ENCODE results near the gene SETD2.

DNA sequence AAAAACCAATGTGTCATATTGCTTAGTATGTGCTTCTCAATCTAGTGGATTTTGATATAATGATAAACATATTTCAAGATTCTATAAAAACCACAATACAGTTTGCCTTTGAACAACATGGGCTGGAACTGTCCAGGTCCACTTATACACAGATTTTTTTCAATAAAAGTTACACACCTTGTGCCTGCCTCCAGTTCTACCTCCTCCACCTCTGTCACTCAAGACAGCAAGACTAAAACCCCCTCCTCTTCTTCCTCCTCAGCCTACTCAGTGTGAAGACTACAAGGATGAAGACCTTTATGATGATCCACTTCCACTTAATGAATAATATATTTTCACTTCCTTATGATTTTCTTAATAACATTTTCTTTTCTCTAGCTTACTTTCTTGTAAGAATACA lies 5.7 kb downstream of the SETD2 start:
- TF ChIP-seq, protein P1, sequence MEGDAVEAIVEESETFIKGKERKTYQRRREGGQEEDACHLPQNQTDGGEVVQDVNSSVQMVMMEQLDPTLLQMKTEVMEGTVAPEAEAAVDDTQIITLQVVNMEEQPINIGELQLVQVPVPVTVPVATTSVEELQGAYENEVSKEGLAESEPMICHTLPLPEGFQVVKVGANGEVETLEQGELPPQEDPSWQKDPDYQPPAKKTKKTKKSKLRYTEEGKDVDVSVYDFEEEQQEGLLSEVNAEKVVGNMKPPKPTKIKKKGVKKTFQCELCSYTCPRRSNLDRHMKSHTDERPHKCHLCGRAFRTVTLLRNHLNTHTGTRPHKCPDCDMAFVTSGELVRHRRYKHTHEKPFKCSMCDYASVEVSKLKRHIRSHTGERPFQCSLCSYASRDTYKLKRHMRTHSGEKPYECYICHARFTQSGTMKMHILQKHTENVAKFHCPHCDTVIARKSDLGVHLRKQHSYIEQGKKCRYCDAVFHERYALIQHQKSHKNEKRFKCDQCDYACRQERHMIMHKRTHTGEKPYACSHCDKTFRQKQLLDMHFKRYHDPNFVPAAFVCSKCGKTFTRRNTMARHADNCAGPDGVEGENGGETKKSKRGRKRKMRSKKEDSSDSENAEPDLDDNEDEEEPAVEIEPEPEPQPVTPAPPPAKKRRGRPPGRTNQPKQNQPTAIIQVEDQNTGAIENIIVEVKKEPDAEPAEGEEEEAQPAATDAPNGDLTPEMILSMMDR (IDR thresholded peaks at IDR 0.05 in 4 of 5, conservative IDR thresholded peaks at IDR 0.05 in 1 of 5), result no peak
- no peak for TF ChIP-seq POLR2A (IDR thresholded peaks at IDR 0.05)

All from gastrocnemius medialis (tissue), 4 donors.